DOHH2 (cell line): ENCODE data around the gene PTGR2.

Source experiments
- CTCF ChIP-seq: fragments of 200-600 bp; sonication (generic); IDR thresholded peaks from one replicate; pipeline ENCODE4 v1.5.1; 2014; ENCODE audit warnings: antibody characterized with exemption, mild to moderate bottlenecking, low read depth, low read length; ENCODE audit not compliant: poor library complexity, severe bottlenecking
- EZH2phosphoT487 ChIP-seq: fragments of 200-600 bp; sonication (generic); IDR thresholded peaks from 2 replicates; pipeline ENCODE4 v1.6.1; 2017; ENCODE audit warnings: borderline replicate concordance, mild to moderate bottlenecking, antibody characterized with exemption, low read length, moderate library complexity, mixed read lengths

GRCh38 chr14:73861073-73861472, 9.4 kb downstream of the PTGR2 start:
- TF ChIP-seq CTCF (no peak), EZH2phosphoT487 (no peak)
